GM18505 (cell line): ENCODE data around the gene CCL19.

ENCODE experiments used
- ATAC-seq: cut with Tn5 transposase; IDR thresholded peaks from one replicate; pipeline ENCODE4 v1.9.1; 2021; ENCODE audit not compliant: unreplicated experiment
- POLR2A ChIP-seq: IDR thresholded peaks from 4 replicates; pipeline ENCODE4 v1.6.1; 2011; ENCODE audit warnings: borderline replicate concordance; ENCODE audit not compliant: insufficient read depth, insufficient read length; ENCODE audit errors: extremely low read depth

Gene CCL19

DNA sequence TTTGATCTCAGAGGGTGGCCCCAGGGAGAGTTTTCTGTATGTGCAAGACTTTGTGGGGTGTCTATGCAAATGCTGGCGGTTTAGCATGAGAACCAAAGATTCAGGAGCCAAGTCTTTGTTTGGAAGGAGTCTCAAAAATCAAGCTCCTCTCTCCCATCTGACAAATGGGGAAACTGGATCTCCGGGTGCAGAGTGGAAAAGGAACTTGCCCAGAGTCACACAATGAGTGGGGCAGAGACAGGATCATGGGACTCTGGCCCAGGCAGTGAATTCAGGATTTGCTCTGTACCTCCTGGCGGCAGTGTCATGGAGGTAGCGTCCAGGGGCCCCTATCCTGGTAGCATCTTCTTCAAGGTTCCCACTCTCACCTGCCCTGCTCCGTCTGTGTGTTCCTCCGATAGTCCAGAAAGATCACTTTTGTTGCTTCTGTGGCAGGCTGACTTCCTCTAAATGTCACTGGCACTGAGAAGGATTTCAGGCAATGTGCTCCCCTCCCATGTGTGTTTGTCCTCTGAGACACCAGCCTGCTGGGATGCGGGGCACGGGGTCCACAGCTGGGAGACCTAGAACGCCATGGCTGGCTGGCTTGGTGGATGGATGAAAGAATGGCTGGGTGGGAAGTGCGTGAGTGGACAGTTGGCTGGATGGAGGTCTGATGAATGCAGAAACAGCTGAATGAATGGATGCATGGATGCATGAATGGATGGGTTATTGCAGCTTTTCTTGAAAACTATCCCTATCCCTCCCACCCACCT, 3.6 kb downstream of the CCL19 start:
- no peak for TF ChIP-seq POLR2A
- ATAC-seq, result no peak

DNA sequence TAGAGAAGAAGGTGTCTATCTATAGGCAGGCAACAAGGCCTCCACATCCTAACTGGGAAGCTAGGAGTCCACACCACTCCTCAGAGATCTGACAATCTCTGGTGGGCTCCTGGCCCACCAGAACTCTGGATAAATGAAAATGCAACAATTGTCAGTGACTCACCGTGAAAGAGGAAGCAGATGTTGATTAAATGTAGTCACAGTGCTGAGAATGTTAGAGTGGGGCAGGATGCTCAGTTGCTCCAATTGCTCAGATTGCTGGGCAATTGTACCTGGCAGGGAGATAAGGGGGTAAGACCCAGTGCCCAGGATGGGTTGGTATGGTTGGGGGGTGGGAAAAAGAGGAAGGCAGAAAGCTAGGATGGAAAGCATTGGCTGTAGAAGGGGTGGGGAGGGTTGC, 4.3 kb downstream of the CCL19 start:
- no peak for ATAC-seq
- no peak for TF ChIP-seq POLR2A

DNA sequence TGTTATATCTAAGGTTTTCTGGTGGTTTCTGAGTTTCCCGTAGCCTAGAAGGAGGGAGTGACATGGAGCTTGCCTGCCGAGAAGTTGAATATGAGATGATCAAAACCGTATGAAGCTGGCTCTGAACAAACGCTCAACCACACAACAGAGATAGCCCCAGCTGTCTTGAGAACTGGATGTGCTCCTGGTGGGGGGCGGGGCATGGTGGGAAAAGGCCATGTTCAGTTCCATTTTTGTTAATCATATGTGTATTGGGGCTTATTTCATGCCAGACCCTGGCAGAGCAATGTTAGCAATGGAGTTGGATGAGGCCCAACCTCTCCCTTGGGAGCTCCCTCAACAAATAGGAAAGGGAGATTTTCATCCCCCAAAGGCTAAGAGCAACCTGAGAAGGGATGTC, 4.8 kb downstream of the CCL19 start:
- TF ChIP-seq POLR2A, result no peak
- no peak for ATAC-seq

DNA sequence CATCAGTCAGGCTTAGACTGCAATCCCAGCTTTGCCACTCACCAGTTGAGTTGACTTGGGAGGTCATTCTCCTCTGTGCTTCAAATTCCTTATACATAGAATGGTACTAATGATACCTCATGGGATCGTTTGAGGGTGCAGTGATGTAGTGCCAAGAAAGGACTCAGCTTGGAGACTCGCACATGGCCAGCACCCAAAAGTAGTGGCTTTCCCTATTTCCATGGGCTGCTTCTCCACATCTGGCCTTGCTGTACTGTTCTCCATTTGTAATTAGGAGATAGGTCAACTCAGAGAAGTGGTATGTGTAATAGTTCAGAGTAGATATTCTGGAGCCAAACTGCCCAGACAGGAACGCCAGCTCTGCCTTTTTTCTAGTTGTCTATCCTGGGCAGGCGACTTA, 5.5 kb downstream of the CCL19 start:
- no peak for TF ChIP-seq POLR2A
- no peak for ATAC-seq

DNA sequence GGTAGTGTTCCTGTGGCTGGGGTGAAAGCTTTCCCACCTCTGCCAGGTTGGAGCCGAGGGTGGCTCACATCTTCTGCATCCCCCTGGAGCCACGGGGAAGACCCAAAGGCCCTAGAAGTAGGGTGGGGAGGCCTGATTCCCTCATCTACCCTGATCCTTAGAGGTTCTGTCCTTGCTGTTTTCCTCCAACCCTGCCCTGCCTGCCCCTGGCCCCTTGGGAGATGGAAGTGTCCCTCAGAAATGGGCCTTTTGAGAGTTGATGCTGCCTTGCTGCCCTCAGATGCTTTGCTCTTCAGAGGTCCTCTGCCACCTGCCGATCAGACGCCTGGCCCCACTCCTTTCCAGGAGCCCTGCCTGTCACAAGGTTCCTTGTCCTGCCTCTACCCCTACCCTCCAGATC, 6.3 kb downstream of the CCL19 start:
- no peak for TF ChIP-seq POLR2A
- ATAC-seq, result no peak

DNA sequence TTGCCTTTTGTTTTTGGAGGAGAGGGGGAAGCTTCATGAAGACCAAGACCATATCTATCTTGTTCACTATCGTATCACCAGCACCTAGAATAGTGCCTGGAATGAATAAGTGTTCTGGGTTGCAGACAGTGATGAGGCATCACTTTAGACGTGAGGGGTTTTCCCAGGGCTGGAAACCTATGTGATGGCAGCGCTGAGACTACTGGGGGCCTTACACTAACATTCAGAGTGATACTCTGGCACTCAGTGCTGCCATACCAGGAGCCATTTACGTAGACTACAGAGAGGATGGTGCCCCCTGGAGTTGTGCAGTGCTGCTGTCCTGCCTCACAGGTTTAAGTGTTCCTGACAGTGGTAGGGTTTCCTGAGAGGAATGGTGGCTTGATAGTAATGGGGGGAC, 6.9 kb downstream of the CCL19 start:
- TF ChIP-seq POLR2A, result no peak
- no peak for ATAC-seq

DNA sequence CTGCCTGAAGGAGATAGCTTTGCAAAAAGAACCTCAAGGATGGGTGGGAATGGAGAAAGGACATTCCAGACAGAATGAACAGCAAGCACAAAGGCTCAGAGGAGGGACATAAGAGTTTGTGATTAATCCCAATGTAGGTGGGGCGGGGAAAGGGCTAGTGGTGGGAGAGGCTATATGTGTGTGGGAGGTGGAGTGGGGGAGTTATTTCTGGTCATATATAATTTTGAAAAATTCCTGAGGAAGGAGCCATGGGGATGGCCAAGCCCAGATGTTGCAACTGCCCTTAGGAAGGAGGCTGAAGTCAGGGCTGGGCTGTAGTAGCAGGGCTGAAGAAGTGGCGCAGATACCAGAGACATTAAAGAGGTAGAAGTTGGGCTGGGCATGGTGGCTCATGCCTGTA, 15.2 kb downstream of the CCL19 start:
- ATAC-seq, result no peak
- TF ChIP-seq POLR2A, result no peak

DNA sequence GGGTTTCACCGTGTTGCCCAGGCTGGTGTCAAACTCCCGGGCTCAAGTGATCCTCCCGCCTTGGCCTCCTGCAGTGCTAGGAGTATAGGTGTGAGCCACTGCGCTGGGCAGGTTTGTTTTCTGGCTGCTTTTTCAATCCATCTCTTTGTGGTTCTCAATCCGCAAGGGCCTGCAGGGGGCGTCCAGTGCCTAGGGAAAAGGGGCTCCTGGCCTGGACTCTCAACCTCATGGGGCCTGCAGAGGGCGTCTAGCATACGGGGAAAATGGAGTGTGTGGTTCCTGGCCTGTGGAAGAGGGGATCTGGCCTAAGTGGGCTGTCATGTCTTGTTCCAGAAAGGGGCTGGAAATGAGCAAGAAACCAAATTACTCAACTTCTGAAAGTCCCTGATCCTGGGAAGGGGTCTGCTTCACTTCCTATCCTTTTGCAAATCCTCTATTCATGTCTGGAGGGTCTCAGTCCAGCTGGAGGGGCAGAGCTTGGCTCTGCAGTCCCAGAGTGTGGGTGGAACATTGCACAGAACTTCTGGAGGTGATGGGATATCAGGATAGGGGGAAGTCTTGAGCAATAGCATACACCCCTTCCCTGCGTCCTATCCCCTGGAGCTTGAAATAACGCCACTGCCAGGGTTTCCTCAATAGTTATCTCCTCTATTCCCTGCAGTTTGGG, 15.9 kb downstream of the CCL19 start:
- ATAC-seq, result no peak
- TF ChIP-seq POLR2A, result no peak

DNA sequence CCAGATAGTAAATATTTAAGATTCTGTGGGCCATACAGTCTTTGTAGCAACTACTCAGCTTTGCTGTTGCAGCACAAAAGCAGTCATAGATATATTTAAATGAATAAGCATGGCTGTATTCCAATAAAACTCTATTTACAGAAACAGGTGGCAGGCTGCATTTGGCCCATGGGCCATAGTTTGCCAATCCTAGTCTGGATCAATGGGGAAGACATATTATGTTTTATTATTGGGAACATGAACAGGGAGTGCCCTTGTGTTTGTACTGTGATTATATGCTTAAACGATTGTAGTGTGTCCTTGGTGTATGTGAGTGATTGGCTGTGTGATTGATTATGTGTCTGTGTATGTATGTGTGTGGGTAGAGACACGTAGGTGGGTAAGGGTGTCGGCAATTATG, 16.6 kb downstream of the CCL19 start:
- no peak for ATAC-seq
- no peak for TF ChIP-seq POLR2A

DNA sequence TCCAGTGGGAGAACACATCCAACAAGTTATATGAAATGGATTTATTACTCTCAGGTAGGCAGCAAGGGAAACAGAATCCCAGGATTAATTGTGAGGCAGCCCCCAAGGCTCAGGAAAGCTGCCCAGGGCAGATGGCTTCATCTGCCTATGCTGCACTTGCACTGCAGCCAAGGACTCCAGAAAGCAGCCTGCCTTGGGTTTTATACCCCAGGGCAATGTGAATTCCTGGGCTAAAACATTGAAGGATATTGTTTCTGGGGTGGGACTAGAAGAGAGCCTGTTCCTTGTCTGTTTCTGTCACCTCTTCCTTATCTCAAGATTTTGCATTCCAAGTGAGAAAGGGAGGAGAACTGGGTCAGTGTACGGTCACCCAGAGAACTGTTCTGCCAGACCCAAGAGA, 19.8 kb downstream of the CCL19 start:
- no peak for TF ChIP-seq POLR2A
- ATAC-seq, result no peak

DNA sequence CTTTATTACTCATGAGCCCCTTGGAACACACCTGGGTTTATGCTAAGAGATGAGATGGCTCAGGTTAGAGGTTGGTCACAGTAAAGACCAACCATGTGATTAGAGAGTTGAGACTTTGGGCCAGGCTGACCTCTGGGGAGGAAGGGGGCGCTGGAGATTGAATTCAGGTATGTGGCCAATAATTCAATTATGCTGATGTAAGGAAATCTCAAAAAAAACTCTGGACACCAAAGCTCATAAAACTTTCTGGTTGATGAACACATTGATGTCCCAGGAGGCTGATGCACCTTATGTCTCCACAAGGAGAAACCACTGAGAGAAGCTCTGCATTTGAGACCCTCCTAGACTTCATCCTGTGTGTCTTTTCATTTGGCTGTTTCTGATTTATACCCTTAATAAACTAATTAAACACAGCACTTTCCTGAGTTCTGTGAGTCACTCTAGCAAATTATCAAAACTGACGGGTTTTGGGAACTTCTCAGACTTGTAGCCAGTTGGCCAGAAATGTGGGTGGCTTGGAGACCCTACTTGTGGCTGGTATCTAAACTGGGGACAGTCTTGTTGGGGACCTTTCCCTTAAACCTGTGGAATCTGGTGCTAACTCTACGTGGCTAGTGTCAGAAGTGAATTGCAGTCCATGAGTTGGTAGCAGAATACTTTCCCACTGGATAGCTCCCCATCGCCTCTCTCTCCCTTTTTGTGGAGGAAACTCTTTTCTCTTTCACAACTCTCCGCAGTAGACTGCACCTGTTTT, 21.1 kb downstream of the CCL19 start:
- no peak for TF ChIP-seq POLR2A
- no peak for ATAC-seq

DNA sequence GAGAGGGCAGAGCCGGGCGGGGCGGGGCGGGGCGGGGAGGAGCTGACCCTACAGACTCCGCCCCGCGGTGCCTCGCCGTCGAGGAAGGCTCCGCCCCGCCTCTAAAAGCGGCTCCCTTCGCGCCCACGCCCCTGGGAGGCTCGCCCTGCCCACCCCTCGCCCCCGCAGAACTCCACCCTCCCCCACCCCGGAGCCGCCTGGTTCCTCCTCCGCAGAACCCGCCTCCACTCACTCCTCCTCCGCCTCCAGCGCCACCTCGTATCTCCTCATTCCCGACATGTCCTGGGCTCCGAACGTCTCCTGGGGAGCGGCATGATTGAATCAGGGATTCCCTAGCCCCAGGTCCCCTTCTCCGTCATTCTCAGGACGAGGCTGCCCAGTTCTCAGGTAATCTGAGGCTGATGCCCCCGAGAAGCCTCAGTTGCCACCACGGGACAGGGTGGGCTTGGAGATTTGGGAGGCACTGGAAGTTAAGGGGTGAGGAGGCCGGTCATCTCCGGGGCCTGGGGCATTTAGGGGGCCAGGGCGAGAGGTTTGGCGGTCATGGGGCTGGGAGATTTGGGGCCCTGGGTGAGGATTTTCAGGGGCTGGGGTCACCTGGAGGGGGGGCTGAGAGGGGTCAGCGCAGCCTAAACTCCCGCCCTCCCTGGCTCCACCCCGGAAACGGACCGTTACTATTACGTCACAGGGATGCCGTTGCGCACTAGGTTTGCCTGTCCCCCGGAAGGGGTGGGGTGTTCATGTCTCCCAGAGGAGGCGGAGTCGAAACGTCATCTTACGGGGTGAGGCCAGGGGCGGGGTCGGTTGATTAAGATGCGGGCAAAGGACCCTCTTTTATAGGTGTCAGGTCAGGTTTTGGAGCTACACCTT, 25.5 kb downstream of the CCL19 start:
- ATAC-seq, result peak; percentile 60
- peak; percentile 45 for TF ChIP-seq POLR2A

DNA sequence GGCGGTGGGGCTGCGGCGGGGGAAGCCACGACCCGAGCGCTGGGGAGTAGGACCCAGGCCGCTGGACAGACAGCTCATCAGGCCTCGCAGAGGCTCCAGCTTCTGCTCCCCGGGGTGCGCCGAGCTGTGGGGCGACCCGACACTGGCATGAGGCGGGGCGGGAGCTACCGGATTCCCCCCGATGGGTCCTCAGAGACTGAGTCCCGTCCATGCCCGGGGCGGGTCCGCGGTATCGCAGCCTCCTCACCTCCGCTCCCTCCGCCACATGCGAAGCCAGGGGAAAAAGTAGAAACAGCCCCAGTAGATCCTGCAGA, 26.1 kb downstream of the CCL19 start:
- peak; percentile 10 for TF ChIP-seq POLR2A
- no peak for ATAC-seq
